Smooth muscle cell (in vitro differentiated cells): ENCODE measurements around the gene MACROD2. TPM values are rescaled to one million over a fixed set of nuclear protein-coding genes. Genes with fewer than 3 reads are reported as not detected.

ENCODE experiments used
- DNase-seq: peaks from one replicate; lab custom pipeline; 2025; ENCODE audit not compliant: unreplicated experiment; lab: John Stamatoyannopoulos, UW
- H2AFZ ChIP-seq: fragments of 200-600 bp; sonication (generic); 2 replicates; pipeline ENCODE4 v1.6.0; 2016; ENCODE audit warnings: antibody characterized with exemption, low read depth, mild to moderate bottlenecking
- H3F3A ChIP-seq: fragments of 200-600 bp; sonication (generic); 2 replicates; pipeline ENCODE4 v1.6.0; 2017; ENCODE audit warnings: antibody characterized with exemption, low read depth
- H3K27ac ChIP-seq: fragments of 200-600 bp; sonication (generic); 2 replicates; pipeline ENCODE4 v1.5.1; 2016; ENCODE audit warnings: low read depth, mild to moderate bottlenecking
- H3K27me3 ChIP-seq: fragments of 200-600 bp; sonication (generic); 2 replicates; pipeline ENCODE4 v1.6.1; 2016; ENCODE audit warnings: low read depth, mild to moderate bottlenecking
- H3K36me3 ChIP-seq: fragments of 200-600 bp; sonication (generic); 2 replicates; pipeline ENCODE4 v1.5.1; 2016; ENCODE audit warnings: low read depth
- H3K4me1 ChIP-seq: fragments of 200-600 bp; sonication (generic); 2 replicates; pipeline ENCODE4 v1.5.1; 2016; ENCODE audit warnings: low read depth
- H3K4me2 ChIP-seq: fragments of 200-600 bp; sonication (generic); 2 replicates; pipeline ENCODE4 v1.6.0; 2016; ENCODE audit warnings: mild to moderate bottlenecking
- H3K4me3 ChIP-seq: fragments of 200-600 bp; sonication (generic); 2 replicates; pipeline ENCODE4 v1.5.1; 2016; ENCODE audit warnings: mild to moderate bottlenecking
- H3K79me2 ChIP-seq: fragments of 200-600 bp; sonication (generic); 2 replicates; pipeline ENCODE4 v1.6.0; 2016; ENCODE audit warnings: low read depth, mild to moderate bottlenecking
- H3K9ac ChIP-seq: fragments of 200-600 bp; sonication (generic); 2 replicates; pipeline ENCODE4 v1.6.0; 2016; ENCODE audit warnings: low read depth
- H3K9me3 ChIP-seq: fragments of 200-600 bp; sonication (generic); replicated peaks from 2 replicates; pipeline ENCODE4 v1.5.1; 2016; ENCODE audit warnings: low read depth
- H4K20me1 ChIP-seq: fragments of 200-600 bp; sonication (generic); 2 replicates; pipeline ENCODE4 v1.6.0; 2016; ENCODE audit warnings: low read depth
- WGBS: methylation state at CpG from one replicate; pipeline ENCODE4 v1.1.7; 2016; ENCODE audit warnings: low lambda C conversion rate; 5-methylcytosine and 5-hydroxymethylcytosine counted together
- polyA plus RNA-seq: library from polyadenylated mRNA; unstranded; fragments of >200 nt; fragmentation: Nextera tagmentation; extraction: Ambion mirVana; gene quantifications from 2 replicates; pipeline ENCODE4 v1.2.1, GENCODE V29; 2016
- total RNA-seq: library from RNA; depleted of rRNA; stranded (reverse); fragments of >200 nt; gene quantifications from 2 replicates; pipeline ENCODE4 v1.2.3, GENCODE V29; 2014
- TF ChIP-seq, protein P1 (sequence below): fragments of 200-600 bp; sonication (generic); IDR thresholded peaks from 2 replicates; pipeline ENCODE4 v1.5.1; 2017; ENCODE audit warnings: borderline replicate concordance, mild to moderate bottlenecking, antibody characterized with exemption; ENCODE audit not compliant: insufficient read depth, poor library complexity, severe bottlenecking

Gene MACROD2
- total and polyA plus RNA-seq, 2 experiments from 2014 or later = 0.04 to 0.32 TPM

- no peaks in the 10 kb centered on the region for H3K36me3 ChIP-seq
- no peaks in the 10 kb centered on the region for H3K9me3 ChIP-seq
- no peaks in the 10 kb centered on the region for H4K20me1 ChIP-seq
- H3K27ac ChIP-seq = no peak overlapping the region
- no peak overlapping the region for H3K4me3 ChIP-seq
- 49% methylated on average over 3 of the region's 3 CpGs for WGBS
- H3K27me3 ChIP-seq = no peaks in the 10 kb centered on the region
- H3K79me2 ChIP-seq = no peaks in the 10 kb centered on the region
- H3K9ac ChIP-seq = no peak overlapping the region
- TF ChIP-seq, protein P1, sequence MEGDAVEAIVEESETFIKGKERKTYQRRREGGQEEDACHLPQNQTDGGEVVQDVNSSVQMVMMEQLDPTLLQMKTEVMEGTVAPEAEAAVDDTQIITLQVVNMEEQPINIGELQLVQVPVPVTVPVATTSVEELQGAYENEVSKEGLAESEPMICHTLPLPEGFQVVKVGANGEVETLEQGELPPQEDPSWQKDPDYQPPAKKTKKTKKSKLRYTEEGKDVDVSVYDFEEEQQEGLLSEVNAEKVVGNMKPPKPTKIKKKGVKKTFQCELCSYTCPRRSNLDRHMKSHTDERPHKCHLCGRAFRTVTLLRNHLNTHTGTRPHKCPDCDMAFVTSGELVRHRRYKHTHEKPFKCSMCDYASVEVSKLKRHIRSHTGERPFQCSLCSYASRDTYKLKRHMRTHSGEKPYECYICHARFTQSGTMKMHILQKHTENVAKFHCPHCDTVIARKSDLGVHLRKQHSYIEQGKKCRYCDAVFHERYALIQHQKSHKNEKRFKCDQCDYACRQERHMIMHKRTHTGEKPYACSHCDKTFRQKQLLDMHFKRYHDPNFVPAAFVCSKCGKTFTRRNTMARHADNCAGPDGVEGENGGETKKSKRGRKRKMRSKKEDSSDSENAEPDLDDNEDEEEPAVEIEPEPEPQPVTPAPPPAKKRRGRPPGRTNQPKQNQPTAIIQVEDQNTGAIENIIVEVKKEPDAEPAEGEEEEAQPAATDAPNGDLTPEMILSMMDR = no peak
- no peak overlapping the region for H3K4me2 ChIP-seq
- no peaks in the 10 kb centered on the region for H3K4me1 ChIP-seq
- H3F3A ChIP-seq = no peaks in the 10 kb centered on the region
- no peak overlapping the region for H2AFZ ChIP-seq
- DNase-seq = no peak
Measured at GRCh38 chr20:15875446-15875845, 1880.1 kb downstream of the MACROD2 start.

DNA sequence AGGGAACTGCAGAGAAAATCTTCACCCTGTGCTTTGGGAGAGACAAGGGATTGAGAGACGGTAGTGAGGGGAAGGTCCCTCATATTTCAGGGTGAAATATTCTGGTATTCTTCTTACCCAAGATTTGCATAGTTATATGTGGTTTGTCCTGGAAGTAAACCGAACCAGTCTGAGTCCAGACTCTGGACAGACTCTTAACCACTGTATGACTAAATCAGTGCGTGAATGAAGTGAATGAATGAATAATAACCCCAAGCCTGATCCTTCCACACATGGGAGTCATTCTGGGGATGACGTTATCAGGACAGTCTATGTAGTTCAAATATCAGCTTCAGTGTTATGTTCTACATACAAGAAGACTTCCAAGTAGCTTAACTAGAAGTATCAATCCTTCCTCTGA is 1887.2 kb downstream of the MACROD2 start:
- H3K4me2 ChIP-seq = peak overlapping the region; percentile 32
- H3K27me3 ChIP-seq = no peaks in the 10 kb centered on the region
- 22% methylated on average over 4 of the region's 4 CpGs for WGBS
- H3K9me3 ChIP-seq = no peaks in the 10 kb centered on the region
- H3F3A ChIP-seq = no peaks in the 10 kb centered on the region
- peak overlapping the region; percentile 95 for H3K27ac ChIP-seq
- H3K79me2 ChIP-seq = no peaks in the 10 kb centered on the region
- H3K9ac ChIP-seq = peak overlapping the region; percentile 39
- DNase-seq = no peak
- H3K4me1 ChIP-seq = peaks cover 8% of the 10 kb centered on the region
- no peaks in the 10 kb centered on the region for H3K36me3 ChIP-seq
- H3K4me3 ChIP-seq = no peak overlapping the region
- TF ChIP-seq, protein P1 = no peak
- no peaks in the 10 kb centered on the region for H4K20me1 ChIP-seq
- H2AFZ ChIP-seq = no peak overlapping the region

DNA sequence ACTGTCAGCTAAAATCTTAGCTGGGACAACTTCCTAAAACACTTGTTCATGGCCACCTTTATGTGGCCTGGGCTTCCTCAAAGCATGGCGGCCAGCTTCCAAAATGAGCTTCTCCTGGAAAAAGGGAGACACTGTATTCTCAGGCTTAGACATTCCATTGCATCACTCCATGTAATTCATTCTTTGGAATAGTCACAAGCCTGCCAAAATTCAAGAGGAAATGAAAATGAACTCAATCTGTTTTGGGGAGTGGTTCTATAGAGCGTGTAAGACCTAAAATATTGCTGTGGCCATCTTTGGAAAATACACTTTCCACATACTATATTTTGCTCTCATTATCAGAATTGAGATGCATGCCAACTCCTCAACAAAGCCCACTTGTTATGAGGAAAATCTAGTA is 1890.9 kb downstream of the MACROD2 start:
- no peak overlapping the region for H3K4me2 ChIP-seq
- no peaks in the 10 kb centered on the region for H3K9me3 ChIP-seq
- TF ChIP-seq, protein P1 = no peak
- H4K20me1 ChIP-seq = no peaks in the 10 kb centered on the region
- no peak overlapping the region for H3K27ac ChIP-seq
- DNase-seq = no peak
- no peaks in the 10 kb centered on the region for H3K36me3 ChIP-seq
- no peak overlapping the region for H3K9ac ChIP-seq
- no peaks in the 10 kb centered on the region for H3K79me2 ChIP-seq
- no peak overlapping the region for H2AFZ ChIP-seq
- H3F3A ChIP-seq = peaks cover 11% of the 10 kb centered on the region
- 98% methylated on average over 2 of the region's 2 CpGs for WGBS
- peaks cover 13% of the 10 kb centered on the region for H3K4me1 ChIP-seq
- no peaks in the 10 kb centered on the region for H3K27me3 ChIP-seq
- H3K4me3 ChIP-seq = no peak overlapping the region

DNA sequence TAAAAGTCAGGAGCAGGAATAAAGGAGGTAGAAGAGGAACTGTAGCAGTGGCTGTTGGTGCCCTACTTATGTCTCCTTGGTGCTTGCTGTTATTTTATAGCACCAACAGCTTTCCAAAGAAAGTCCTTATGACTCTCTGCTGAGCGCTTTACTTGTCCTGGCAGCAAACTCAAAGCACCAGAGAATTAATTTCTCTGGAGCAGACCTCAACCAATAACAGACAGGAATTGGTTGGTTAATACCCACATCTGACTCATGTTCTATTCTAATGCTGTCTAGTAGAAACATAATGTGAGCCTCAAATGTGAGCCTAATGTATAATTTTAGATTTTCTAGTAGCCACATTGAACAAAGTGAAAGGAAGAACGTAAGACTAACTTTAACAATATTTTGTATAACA is 1892.1 kb downstream of the MACROD2 start:
- DNase-seq = no peak
- no peak overlapping the region for H3K9ac ChIP-seq
- no peaks in the 10 kb centered on the region for H4K20me1 ChIP-seq
- no peaks in the 10 kb centered on the region for H3K79me2 ChIP-seq
- peaks cover 10% of the 10 kb centered on the region for H3K4me1 ChIP-seq
- peaks cover 11% of the 10 kb centered on the region for H3F3A ChIP-seq
- no peak overlapping the region for H2AFZ ChIP-seq
- H3K27me3 ChIP-seq = no peaks in the 10 kb centered on the region
- H3K4me3 ChIP-seq = no peak overlapping the region
- H3K27ac ChIP-seq = no peak overlapping the region
- TF ChIP-seq, protein P1 = no peak
- H3K9me3 ChIP-seq = no peaks in the 10 kb centered on the region
- H3K36me3 ChIP-seq = no peaks in the 10 kb centered on the region
- 91% methylated on average over 2 of the region's 2 CpGs for WGBS
- H3K4me2 ChIP-seq = no peak overlapping the region
